GM12878 (cell line): ENCODE data around the gene ASB2. TPM values are rescaled to one million over a fixed set of nuclear protein-coding genes. Genes with fewer than 3 reads are reported as not detected.
A peak's percentile ranks its signal among the peaks of the same experiment; 100 is the strongest.

Experiments
- BACH1 ChIP-seq: fragments of 450-650 bp; IDR thresholded peaks from 2 replicates; pipeline ENCODE4 v1.6.1; 2017; ENCODE audit warnings: mild to moderate bottlenecking, borderline replicate concordance
- CREM ChIP-seq: IDR thresholded peaks from 2 replicates; pipeline ENCODE4 v1.6.1; 2014; ENCODE audit warnings: antibody characterized with exemption, low read depth
- DPF2 ChIP-seq: fragments of 450-650 bp; IDR thresholded peaks from 2 replicates; pipeline ENCODE4 v1.6.1; 2017; ENCODE audit warnings: mild to moderate bottlenecking
- FOXM1 ChIP-seq: IDR thresholded peaks from 2 replicates; pipeline ENCODE4 v1.6.1; 2012; ENCODE audit warnings: low read depth, mild to moderate bottlenecking, inconsistent platforms, low read length, moderate library complexity
- HDAC6 ChIP-seq: fragments of 200-600 bp; sonication (generic); IDR thresholded peaks from one replicate; pipeline ENCODE4 v1.8.0; 2017; ENCODE audit warnings: antibody characterized with exemption; ENCODE audit not compliant: unreplicated experiment
- JUNB ChIP-seq: IDR thresholded peaks from 2 replicates; pipeline ENCODE4 v1.6.1; 2016; ENCODE audit warnings: antibody characterized with exemption, mild to moderate bottlenecking
- KDM1A ChIP-seq: fragments of 200-600 bp; sonication (generic); IDR thresholded peaks from 2 replicates; pipeline ENCODE4 v1.6.1; 2016; ENCODE audit warnings: borderline replicate concordance
- MTA3 ChIP-seq: IDR thresholded peaks from 2 replicates; pipeline ENCODE4 v1.6.1; 2012; ENCODE audit warnings: low read length, inconsistent platforms, borderline replicate concordance
- MXI1 ChIP-seq: fragments of 150-350 bp; IDR thresholded peaks from 2 replicates; pipeline ENCODE4 v1.6.1; 2011; ENCODE audit warnings: low read depth, mild to moderate bottlenecking, inconsistent platforms, low read length, improper control_type of control experiment
- PML ChIP-seq: IDR thresholded peaks from 2 replicates; pipeline ENCODE4 v1.6.1; 2012; ENCODE audit warnings: low read length, inconsistent platforms
- TBL1XR1 ChIP-seq: IDR thresholded peaks from 2 replicates; pipeline ENCODE4 v1.6.1; 2012; ENCODE audit warnings: low read depth, low read length, improper control_type of control experiment
- TCF3 ChIP-seq: IDR thresholded peaks from 2 replicates; pipeline ENCODE4 v1.6.1; 2012; ENCODE audit warnings: low read depth, mild to moderate bottlenecking, low read length, borderline replicate concordance; ENCODE audit not compliant: insufficient read depth
- ZZZ3 ChIP-seq: IDR thresholded peaks from 2 replicates; pipeline ENCODE4 v1.6.1; 2011; ENCODE audit warnings: low read depth; ENCODE audit not compliant: control insufficient read depth, insufficient read length
- polyA plus RNA-seq, 11 experiments: library from polyadenylated mRNA; depleted of rRNA in 4 of 11; unstranded in 6 of 11; stranded (reverse) in 5 of 11; fragments of >200 nt; fragmentation: Nextera tagmentation in 4 of 11; fragmentation: Illumina TruSeq in 1 of 11; extraction: Ambion mirVana in 4 of 11; extraction: Trizol in 1 of 11; gene quantifications; 1 replicate in 1 of 11; 2 replicates in 10 of 11; pipeline versions ENCODE4 v1.2.1 to v1.2.3, GENCODE V29; 2011 to 2016; ENCODE audit warnings: inconsistent platforms in 2 of 11, missing spikeins in 2 of 11, low read depth in 1 of 11
- total RNA-seq, 4 experiments: library from RNA; depleted of rRNA in 3 of 4; stranded (reverse); fragments of >200 nt in 3 of 4; fragmentation: Illumina TruSeq in 1 of 4; extraction: Trizol in 1 of 4; gene quantifications; 2 replicates each; pipeline versions ENCODE4 v1.2.1 to v1.2.3, GENCODE V29; 2013 to 2021
- TF ChIP-seq, protein P1 (sequence below): IDR thresholded peaks from 2 replicates; pipeline ENCODE4 v1.6.1; 2012; ENCODE audit warnings: mild to moderate bottlenecking, low read depth, low read length
- TF ChIP-seq, protein P2 (sequence below): fragments of 450-650 bp; IDR thresholded peaks from 2 replicates; pipeline ENCODE4 v1.6.1; 2017; ENCODE audit warnings: antibody characterized with exemption, mild to moderate bottlenecking, moderate library complexity
- TF ChIP-seq, protein P3 (sequence below): fragments of 450-650 bp; formaldehyde crosslinking; IDR thresholded peaks from 2 replicates; pipeline ENCODE4 v1.4.0; 2022; ENCODE audit warnings: mild to moderate bottlenecking, moderate library complexity
- TF ChIP-seq, protein P4 (sequence below): IDR thresholded peaks from 2 replicates; pipeline ENCODE4 v1.6.1; 2011; ENCODE audit warnings: low read depth, mild to moderate bottlenecking, low read length, moderate library complexity, borderline replicate concordance; ENCODE audit errors: extremely low read depth
- TF ChIP-seq, protein P5 (sequence below): IDR thresholded peaks from 2 replicates; pipeline ENCODE4 v1.6.1; 2011; ENCODE audit warnings: mild to moderate bottlenecking, low read depth, low read length, moderate library complexity; ENCODE audit not compliant: insufficient replicate concordance

ASB2 gene
- total and polyA plus RNA-seq, 10 of the 15 experiments (the other 5 are each of a cell fraction or from before 2014, with no cell fraction given): 3.0 to 54.8 (median 33.5) TPM

DNA sequence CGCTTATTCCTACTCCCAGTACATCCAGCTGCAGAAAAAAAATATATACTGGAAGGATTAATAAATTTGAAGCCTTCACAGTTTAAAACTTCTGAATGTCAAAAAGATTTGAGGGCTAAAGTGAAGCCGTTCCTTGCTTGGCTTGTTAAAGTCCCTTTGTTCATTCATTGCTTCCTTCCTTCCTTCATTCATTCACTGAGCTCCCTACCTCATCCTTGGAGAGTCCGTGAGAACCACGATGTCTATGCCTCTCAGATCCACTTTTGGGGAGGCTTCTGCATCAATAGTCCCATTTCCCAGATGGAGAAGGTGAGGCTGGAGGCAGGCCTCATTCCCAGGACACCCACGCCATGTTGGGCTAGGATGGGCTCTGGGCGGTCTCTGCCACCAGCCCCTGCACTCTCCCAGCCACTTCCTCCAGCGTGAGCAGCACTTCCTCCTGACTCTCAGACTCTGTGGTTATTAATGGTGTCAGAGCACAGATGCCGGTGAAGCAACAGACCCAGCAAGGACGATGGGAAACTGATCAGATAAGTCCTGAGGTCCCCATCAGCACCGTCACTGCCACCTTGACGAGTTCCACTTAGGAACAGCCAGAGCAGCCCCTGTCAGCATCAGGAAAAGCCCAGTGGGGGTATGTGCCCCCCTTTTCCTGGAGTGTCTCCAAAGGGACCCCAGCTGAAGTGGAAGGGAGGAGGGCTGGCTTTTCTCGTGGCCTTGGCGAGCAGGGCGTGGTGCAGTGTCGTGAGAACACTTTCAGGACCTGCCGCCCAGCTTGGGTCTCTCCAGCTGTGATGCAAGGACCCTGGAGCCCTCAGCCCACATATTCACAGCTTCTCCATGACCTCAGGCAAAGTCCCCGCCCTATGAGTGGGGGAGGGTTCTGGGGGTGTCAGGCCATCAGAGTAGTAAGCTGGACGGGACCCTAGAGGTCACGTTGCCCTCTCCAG, 21.2 kb downstream of the ASB2 start (continued):
- TF ChIP-seq CREM (peak; percentile 9; the same call in 1 of the 2 replicates), PML (no peak), TBL1XR1 (no peak), TCF3 (no peak), DPF2 (no peak), BACH1 (no peak), KDM1A (no peak), MTA3 (no peak), MXI1 (0 out of 2 replicates have a peak, but pooled peaks have one; percentile 28), FOXM1 (no peak), JUNB (no peak), HDAC6 (no peak), ZZZ3 (no peak)
- TF ChIP-seq, protein P1, sequence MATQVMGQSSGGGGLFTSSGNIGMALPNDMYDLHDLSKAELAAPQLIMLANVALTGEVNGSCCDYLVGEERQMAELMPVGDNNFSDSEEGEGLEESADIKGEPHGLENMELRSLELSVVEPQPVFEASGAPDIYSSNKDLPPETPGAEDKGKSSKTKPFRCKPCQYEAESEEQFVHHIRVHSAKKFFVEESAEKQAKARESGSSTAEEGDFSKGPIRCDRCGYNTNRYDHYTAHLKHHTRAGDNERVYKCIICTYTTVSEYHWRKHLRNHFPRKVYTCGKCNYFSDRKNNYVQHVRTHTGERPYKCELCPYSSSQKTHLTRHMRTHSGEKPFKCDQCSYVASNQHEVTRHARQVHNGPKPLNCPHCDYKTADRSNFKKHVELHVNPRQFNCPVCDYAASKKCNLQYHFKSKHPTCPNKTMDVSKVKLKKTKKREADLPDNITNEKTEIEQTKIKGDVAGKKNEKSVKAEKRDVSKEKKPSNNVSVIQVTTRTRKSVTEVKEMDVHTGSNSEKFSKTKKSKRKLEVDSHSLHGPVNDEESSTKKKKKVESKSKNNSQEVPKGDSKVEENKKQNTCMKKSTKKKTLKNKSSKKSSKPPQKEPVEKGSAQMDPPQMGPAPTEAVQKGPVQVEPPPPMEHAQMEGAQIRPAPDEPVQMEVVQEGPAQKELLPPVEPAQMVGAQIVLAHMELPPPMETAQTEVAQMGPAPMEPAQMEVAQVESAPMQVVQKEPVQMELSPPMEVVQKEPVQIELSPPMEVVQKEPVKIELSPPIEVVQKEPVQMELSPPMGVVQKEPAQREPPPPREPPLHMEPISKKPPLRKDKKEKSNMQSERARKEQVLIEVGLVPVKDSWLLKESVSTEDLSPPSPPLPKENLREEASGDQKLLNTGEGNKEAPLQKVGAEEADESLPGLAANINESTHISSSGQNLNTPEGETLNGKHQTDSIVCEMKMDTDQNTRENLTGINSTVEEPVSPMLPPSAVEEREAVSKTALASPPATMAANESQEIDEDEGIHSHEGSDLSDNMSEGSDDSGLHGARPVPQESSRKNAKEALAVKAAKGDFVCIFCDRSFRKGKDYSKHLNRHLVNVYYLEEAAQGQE: no peak
- TF ChIP-seq, protein P2, sequence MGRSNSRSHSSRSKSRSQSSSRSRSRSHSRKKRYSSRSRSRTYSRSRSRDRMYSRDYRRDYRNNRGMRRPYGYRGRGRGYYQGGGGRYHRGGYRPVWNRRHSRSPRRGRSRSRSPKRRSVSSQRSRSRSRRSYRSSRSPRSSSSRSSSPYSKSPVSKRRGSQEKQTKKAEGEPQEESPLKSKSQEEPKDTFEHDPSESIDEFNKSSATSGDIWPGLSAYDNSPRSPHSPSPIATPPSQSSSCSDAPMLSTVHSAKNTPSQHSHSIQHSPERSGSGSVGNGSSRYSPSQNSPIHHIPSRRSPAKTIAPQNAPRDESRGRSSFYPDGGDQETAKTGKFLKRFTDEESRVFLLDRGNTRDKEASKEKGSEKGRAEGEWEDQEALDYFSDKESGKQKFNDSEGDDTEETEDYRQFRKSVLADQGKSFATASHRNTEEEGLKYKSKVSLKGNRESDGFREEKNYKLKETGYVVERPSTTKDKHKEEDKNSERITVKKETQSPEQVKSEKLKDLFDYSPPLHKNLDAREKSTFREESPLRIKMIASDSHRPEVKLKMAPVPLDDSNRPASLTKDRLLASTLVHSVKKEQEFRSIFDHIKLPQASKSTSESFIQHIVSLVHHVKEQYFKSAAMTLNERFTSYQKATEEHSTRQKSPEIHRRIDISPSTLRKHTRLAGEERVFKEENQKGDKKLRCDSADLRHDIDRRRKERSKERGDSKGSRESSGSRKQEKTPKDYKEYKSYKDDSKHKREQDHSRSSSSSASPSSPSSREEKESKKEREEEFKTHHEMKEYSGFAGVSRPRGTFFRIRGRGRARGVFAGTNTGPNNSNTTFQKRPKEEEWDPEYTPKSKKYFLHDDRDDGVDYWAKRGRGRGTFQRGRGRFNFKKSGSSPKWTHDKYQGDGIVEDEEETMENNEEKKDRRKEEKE: no peak
- TF ChIP-seq, protein P3, sequence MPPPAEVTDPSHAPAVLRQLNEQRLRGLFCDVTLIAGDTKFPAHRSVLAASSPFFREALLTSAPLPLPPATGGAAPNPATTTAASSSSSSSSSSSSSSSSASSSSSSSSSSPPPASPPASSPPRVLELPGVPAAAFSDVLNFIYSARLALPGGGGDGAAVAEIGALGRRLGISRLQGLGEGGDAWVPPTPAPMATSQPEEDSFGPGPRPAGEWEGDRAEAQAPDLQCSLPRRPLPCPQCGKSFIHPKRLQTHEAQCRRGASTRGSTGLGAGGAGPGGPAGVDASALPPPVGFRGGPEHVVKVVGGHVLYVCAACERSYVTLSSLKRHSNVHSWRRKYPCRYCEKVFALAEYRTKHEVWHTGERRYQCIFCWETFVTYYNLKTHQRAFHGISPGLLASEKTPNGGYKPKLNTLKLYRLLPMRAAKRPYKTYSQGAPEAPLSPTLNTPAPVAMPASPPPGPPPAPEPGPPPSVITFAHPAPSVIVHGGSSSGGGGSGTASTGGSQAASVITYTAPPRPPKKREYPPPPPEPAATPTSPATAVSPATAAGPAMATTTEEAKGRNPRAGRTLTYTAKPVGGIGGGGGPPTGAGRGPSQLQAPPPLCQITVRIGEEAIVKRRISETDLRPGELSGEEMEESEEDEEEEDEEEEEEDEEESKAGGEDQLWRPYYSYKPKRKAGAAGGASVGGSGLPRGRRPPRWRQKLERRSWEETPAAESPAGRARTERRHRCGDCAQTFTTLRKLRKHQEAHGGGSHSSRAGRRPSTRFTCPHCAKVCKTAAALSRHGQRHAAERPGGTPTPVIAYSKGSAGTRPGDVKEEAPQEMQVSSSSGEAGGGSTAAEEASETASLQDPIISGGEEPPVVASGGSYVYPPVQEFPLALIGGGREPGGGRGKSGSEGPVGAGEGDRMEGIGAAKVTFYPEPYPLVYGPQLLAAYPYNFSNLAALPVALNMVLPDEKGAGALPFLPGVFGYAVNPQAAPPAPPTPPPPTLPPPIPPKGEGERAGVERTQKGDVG (CRISPR knock-in tag): no peak
- TF ChIP-seq, protein P4, sequence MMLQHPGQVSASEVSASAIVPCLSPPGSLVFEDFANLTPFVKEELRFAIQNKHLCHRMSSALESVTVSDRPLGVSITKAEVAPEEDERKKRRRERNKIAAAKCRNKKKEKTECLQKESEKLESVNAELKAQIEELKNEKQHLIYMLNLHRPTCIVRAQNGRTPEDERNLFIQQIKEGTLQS: no peak
- TF ChIP-seq, protein P5, sequence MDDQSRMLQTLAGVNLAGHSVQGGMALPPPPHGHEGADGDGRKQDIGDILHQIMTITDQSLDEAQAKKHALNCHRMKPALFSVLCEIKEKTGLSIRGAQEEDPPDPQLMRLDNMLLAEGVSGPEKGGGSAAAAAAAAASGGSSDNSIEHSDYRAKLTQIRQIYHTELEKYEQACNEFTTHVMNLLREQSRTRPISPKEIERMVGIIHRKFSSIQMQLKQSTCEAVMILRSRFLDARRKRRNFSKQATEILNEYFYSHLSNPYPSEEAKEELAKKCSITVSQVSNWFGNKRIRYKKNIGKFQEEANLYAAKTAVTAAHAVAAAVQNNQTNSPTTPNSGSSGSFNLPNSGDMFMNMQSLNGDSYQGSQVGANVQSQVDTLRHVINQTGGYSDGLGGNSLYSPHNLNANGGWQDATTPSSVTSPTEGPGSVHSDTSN: no peak
